ENCODE measurements around the gene DPYD. TPM values are rescaled to one million over a fixed set of nuclear protein-coding genes. Genes with fewer than 3 reads are reported as not detected.

The DPYD gene
- total RNA-seq, 1 donor = 81.4 TPM

- no peaks in the 10 kb centered on the region for H3K4me1 ChIP-seq (ENCODE audit: insufficient read depth, low read length)
- H3K27ac ChIP-seq (ENCODE audit: low read depth, low read length) = no peak overlapping the region
- H3K9me3 ChIP-seq (ENCODE audit: low read depth, low read length) = no peaks in the 10 kb centered on the region
- H3K4me3 ChIP-seq (ENCODE audit: insufficient read depth, low read length) = no peak overlapping the region
- H3K27me3 ChIP-seq (ENCODE audit: insufficient read depth, low read length) = no peaks in the 10 kb centered on the region
- H3K36me3 ChIP-seq (ENCODE audit: insufficient read depth, low read length) = no peaks in the 10 kb centered on the region
- no peak overlapping the region for H3K4me2 ChIP-seq (ENCODE audit: insufficient read depth, low read length)
- DNase-seq (ENCODE audit: insufficient read length, low spot score, missing footprints) = no peak
- H2AFZ ChIP-seq (ENCODE audit: low read length) = no peak overlapping the region
- no peaks in the 10 kb centered on the region for H3K79me2 ChIP-seq (ENCODE audit: insufficient read depth, low read length)
- H4K20me1 ChIP-seq (ENCODE audit: insufficient read depth, low read length) = no peaks in the 10 kb centered on the region
- no peak for TF ChIP-seq CTCF (IDR thresholded peaks at IDR 0.05; ENCODE audit: extremely low read depth, low read depth, low read length)
These were observed 762.8 kb downstream of the DPYD start for GRCh38 chr1:97157991-97158390.

- TF ChIP-seq CTCF (IDR thresholded peaks at IDR 0.05; ENCODE audit: extremely low read depth, low read depth, low read length) = no peak
- H2AFZ ChIP-seq (ENCODE audit: low read length) = no peak overlapping the region
- no peaks in the 10 kb centered on the region for H4K20me1 ChIP-seq (ENCODE audit: insufficient read depth, low read length)
- H3K4me3 ChIP-seq (ENCODE audit: insufficient read depth, low read length) = no peak overlapping the region
- H3K4me2 ChIP-seq (ENCODE audit: insufficient read depth, low read length) = no peak overlapping the region
- no peaks in the 10 kb centered on the region for H3K36me3 ChIP-seq (ENCODE audit: insufficient read depth, low read length)
- DNase-seq (ENCODE audit: insufficient read length, low spot score, missing footprints) = no peak
- no peaks in the 10 kb centered on the region for H3K79me2 ChIP-seq (ENCODE audit: insufficient read depth, low read length)
- no peak overlapping the region for H3K27ac ChIP-seq (ENCODE audit: low read depth, low read length)
- H3K4me1 ChIP-seq (ENCODE audit: insufficient read depth, low read length) = no peaks in the 10 kb centered on the region
- H3K27me3 ChIP-seq (ENCODE audit: insufficient read depth, low read length) = no peaks in the 10 kb centered on the region
- H3K9me3 ChIP-seq (ENCODE audit: low read depth, low read length) = no peaks in the 10 kb centered on the region
These were observed 769.2 kb downstream of the DPYD start for GRCh38 chr1:97151651-97152050.

GRCh38 chr1:97145321-97145956 is 775.4 kb downstream of the DPYD start:
- Histone ChIP-seq H3K4me3 (ENCODE audit: insufficient read depth, low read length) (no peak overlapping the region), H3K27ac (ENCODE audit: low read depth, low read length) (peak overlapping the region; percentile 77), H4K20me1 (ENCODE audit: insufficient read depth, low read length) (no peaks in the 10 kb centered on the region), H3K36me3 (ENCODE audit: insufficient read depth, low read length) (no peaks in the 10 kb centered on the region), H3K4me1 (ENCODE audit: insufficient read depth, low read length) (peaks cover 34% of the 10 kb centered on the region), H2AFZ (ENCODE audit: low read length) (no peak overlapping the region), H3K4me2 (ENCODE audit: insufficient read depth, low read length) (peak overlapping the region; percentile 66), H3K79me2 (ENCODE audit: insufficient read depth, low read length) (no peaks in the 10 kb centered on the region), H3K9me3 (ENCODE audit: low read depth, low read length) (no peaks in the 10 kb centered on the region), H3K27me3 (ENCODE audit: insufficient read depth, low read length) (no peaks in the 10 kb centered on the region)
- TF ChIP-seq CTCF (IDR thresholded peaks at IDR 0.05; ENCODE audit: extremely low read depth, low read depth, low read length) = no peak
- peak; percentile 65 for DNase-seq (ENCODE audit: insufficient read length, low spot score, missing footprints)

GRCh38 chr1:97144527-97144926 is 776.3 kb downstream of the DPYD start:
- Histone ChIP-seq H3K79me2 (ENCODE audit: insufficient read depth, low read length) (no peaks in the 10 kb centered on the region), H3K36me3 (ENCODE audit: insufficient read depth, low read length) (no peaks in the 10 kb centered on the region), H3K27me3 (ENCODE audit: insufficient read depth, low read length) (no peaks in the 10 kb centered on the region), H2AFZ (ENCODE audit: low read length) (no peak overlapping the region), H3K27ac (ENCODE audit: low read depth, low read length) (peak overlapping the region; percentile 77), H4K20me1 (ENCODE audit: insufficient read depth, low read length) (no peaks in the 10 kb centered on the region), H3K9me3 (ENCODE audit: low read depth, low read length) (no peaks in the 10 kb centered on the region), H3K4me3 (ENCODE audit: insufficient read depth, low read length) (no peak overlapping the region), H3K4me2 (ENCODE audit: insufficient read depth, low read length) (peak overlapping the region; percentile 66), H3K4me1 (ENCODE audit: insufficient read depth, low read length) (peaks cover 37% of the 10 kb centered on the region)
- DNase-seq (ENCODE audit: insufficient read length, low spot score, missing footprints) = peak; percentile 4
- no peak for TF ChIP-seq CTCF (IDR thresholded peaks at IDR 0.05; ENCODE audit: extremely low read depth, low read depth, low read length)
